GM23338 (cell line): ENCODE data around the gene DPH1. TPM values are rescaled to one million over a fixed set of nuclear protein-coding genes. Genes with fewer than 3 reads are reported as not detected.

ENCODE experiments used
- ATAC-seq: fragments of 200-7000 bp; cut with Tn5 transposase; 3 replicates; pipeline ENCODE4 v1.9.1; 2020
- DNase-seq: peaks from one replicate; pipeline ENCODE4 v3.0.0-alpha.2; 2015; ENCODE audit warnings: low spot score
- H2AFZ ChIP-seq: fragments of 200-600 bp; sonication (generic); 2 replicates; pipeline ENCODE4 v1.8.0; 2016; ENCODE audit warnings: antibody characterized with exemption, mild to moderate bottlenecking, moderate library complexity
- H3F3A ChIP-seq: fragments of 200-600 bp; sonication (generic); replicated peaks from 2 replicates; pipeline ENCODE4 v1.8.0; 2017; ENCODE audit warnings: antibody characterized with exemption, mixed run types, low read depth
- H3K27ac ChIP-seq: fragments of 200-600 bp; sonication (generic); 2 replicates; pipeline ENCODE4 v1.6.1; 2016; ENCODE audit warnings: low read depth
- H3K27me3 ChIP-seq: fragments of 200-600 bp; sonication (generic); 2 replicates; pipeline ENCODE4 v1.8.0; 2016; ENCODE audit warnings: mild to moderate bottlenecking, mixed run types, moderate library complexity; ENCODE audit not compliant: insufficient read depth
- H3K36me3 ChIP-seq: fragments of 200-600 bp; sonication (generic); 2 replicates; pipeline ENCODE4 v1.8.0; 2016; ENCODE audit warnings: mild to moderate bottlenecking; ENCODE audit not compliant: insufficient read depth
- H3K4me1 ChIP-seq: fragments of 200-600 bp; sonication (generic); 2 replicates; pipeline ENCODE4 v1.8.0; 2016; ENCODE audit warnings: mild to moderate bottlenecking, moderate library complexity; ENCODE audit not compliant: insufficient read depth
- H3K4me2 ChIP-seq: fragments of 200-600 bp; sonication (generic); 2 replicates; pipeline ENCODE4 v1.7.1; 2017; ENCODE audit warnings: mixed run types
- H3K4me3 ChIP-seq: fragments of 200-600 bp; sonication (generic); 2 replicates; pipeline ENCODE4 v1.6.1; 2016; ENCODE audit warnings: mixed run types
- H3K79me2 ChIP-seq: fragments of 200-600 bp; sonication (generic); replicated peaks from 2 replicates; pipeline ENCODE4 v1.8.0; 2017; ENCODE audit warnings: mild to moderate bottlenecking; ENCODE audit not compliant: insufficient read depth
- H3K9me2 ChIP-seq: fragments of 200-600 bp; sonication (generic); 2 replicates; pipeline ENCODE4 v1.8.0; 2017; ENCODE audit not compliant: insufficient read depth
- H4K20me1 ChIP-seq: fragments of 200-600 bp; sonication (generic); replicated peaks from 2 replicates; pipeline ENCODE4 v1.8.0; 2017; ENCODE audit warnings: mild to moderate bottlenecking; ENCODE audit not compliant: insufficient read depth
- H3K27ac Mint-ChIP-seq: 2 replicates; pipeline ENCODE4 v1.8.0; 2020; ENCODE audit warnings: inconsistent platforms, mild to moderate bottlenecking, moderate library complexity, mixed read lengths
- H3K27me3 Mint-ChIP-seq: 3 replicates; pipeline ENCODE4 v1.8.0; 2022; ENCODE audit warnings: low read depth, mild to moderate bottlenecking, moderate library complexity, mixed read lengths, inconsistent platforms; ENCODE audit not compliant: insufficient read depth, poor library complexity
- H3K36me3 Mint-ChIP-seq: 3 replicates; pipeline ENCODE4 v1.8.0; 2021; ENCODE audit warnings: low read depth, mild to moderate bottlenecking, inconsistent platforms, moderate library complexity, mixed read lengths
- H3K4me1 Mint-ChIP-seq: 3 replicates; pipeline ENCODE4 v1.8.0; 2020; ENCODE audit warnings: mild to moderate bottlenecking, inconsistent platforms, mixed read lengths
- H3K4me3 Mint-ChIP-seq: 3 replicates; pipeline ENCODE4 v1.8.0; 2021; ENCODE audit warnings: moderate library complexity, mild to moderate bottlenecking, inconsistent platforms, mixed read lengths
- H3K9me3 Mint-ChIP-seq: 3 replicates; pipeline ENCODE4 v1.8.0; 2020; ENCODE audit warnings: moderate library complexity, mild to moderate bottlenecking, inconsistent platforms, mixed read lengths
- CREB1 ChIP-seq: fragments of 250-450 bp; sonication (Bioruptor Pico); IDR thresholded peaks from 2 replicates; pipeline ENCODE4 v1.5.0; 2020; ENCODE audit warnings: low read depth, mild to moderate bottlenecking, moderate library complexity
- EZH2 ChIP-seq: fragments of 200-600 bp; sonication (generic); IDR thresholded peaks from one replicate; pipeline ENCODE4 v1.8.0; 2017; ENCODE audit warnings: antibody characterized with exemption, mild to moderate bottlenecking, low read depth; ENCODE audit not compliant: unreplicated experiment
- EZH2phosphoT487 ChIP-seq: fragments of 200-600 bp; sonication (generic); IDR thresholded peaks from one replicate; pipeline ENCODE4 v1.8.1; 2018; ENCODE audit warnings: antibody characterized with exemption; ENCODE audit not compliant: unreplicated experiment
- JUNB ChIP-seq: IDR thresholded peaks from one replicate; pipeline ENCODE4 v1.6.1; 2016; ENCODE audit warnings: antibody characterized with exemption; ENCODE audit not compliant: unreplicated experiment
- NANOG ChIP-seq: IDR thresholded peaks from 2 replicates; pipeline ENCODE4 v1.6.1; 2016; ENCODE audit warnings: antibody characterized with exemption, borderline replicate concordance
- POLR2AphosphoS5 ChIP-seq: IDR thresholded peaks from 2 replicates; pipeline ENCODE4 v1.6.1; 2016; ENCODE audit warnings: antibody characterized with exemption, low read depth
- STAT1 ChIP-seq: IDR thresholded peaks from one replicate; pipeline ENCODE4 v1.6.1; 2016; ENCODE audit warnings: antibody characterized with exemption; ENCODE audit not compliant: unreplicated experiment
- ZNF114 ChIP-seq: fragments of 250-450 bp; sonication (Bioruptor Pico); IDR thresholded peaks from 2 replicates; pipeline ENCODE4 v1.5.0; 2020; ENCODE audit warnings: mild to moderate bottlenecking, moderate library complexity
- ZNF331 ChIP-seq: fragments of 250-450 bp; sonication (Bioruptor Pico); IDR thresholded peaks from 2 replicates; pipeline ENCODE4 v1.5.0; 2020; ENCODE audit warnings: low read depth, mild to moderate bottlenecking, moderate library complexity
- polyA plus RNA-seq: library from polyadenylated mRNA; unstranded; fragments of >200 nt; fragmentation: Nextera tagmentation; extraction: Ambion mirVana; gene quantifications from 2 replicates; pipeline ENCODE4 v1.2.1, GENCODE V29; 2016
- total RNA-seq: library from RNA; depleted of rRNA; stranded (reverse); fragments of >200 nt; shearing (Covaris generic); gene quantifications from 2 replicates; pipeline ENCODE4 v1.2.3, GENCODE V29; 2014
- TF ChIP-seq, protein P1 (sequence below): IDR thresholded peaks from one replicate; pipeline ENCODE4 v1.6.1; 2018; ENCODE audit warnings: antibody characterized with exemption; ENCODE audit not compliant: unreplicated experiment
- TF ChIP-seq, protein P2 (sequence below): IDR thresholded peaks from 2 replicates; pipeline ENCODE4 v1.6.1; 2016; ENCODE audit warnings: antibody characterized with exemption
- TF ChIP-seq, protein P3 (sequence below), 2 experiments: fragments of 200-600 bp in 1 of 2; sonication (generic) in 1 of 2; conservative IDR thresholded peaks; 2 replicates each; pipeline versions ENCODE4 v1.5.1 to v1.6.1; 2016 to 2017; ENCODE audit warnings: antibody characterized with exemption in 2 of 2, low read depth in 2 of 2, mild to moderate bottlenecking in 2 of 2, moderate library complexity in 1 of 2
- TF ChIP-seq, protein P4 (sequence below): fragments of 250-450 bp; sonication (Bioruptor Pico); IDR thresholded peaks from 2 replicates; pipeline ENCODE4 v1.5.0; 2020; ENCODE audit warnings: mild to moderate bottlenecking, moderate library complexity

DPH1 gene
- total and polyA plus RNA-seq, 2 experiments from 2014 or later, result 11.8 to 28.2 TPM

DNA sequence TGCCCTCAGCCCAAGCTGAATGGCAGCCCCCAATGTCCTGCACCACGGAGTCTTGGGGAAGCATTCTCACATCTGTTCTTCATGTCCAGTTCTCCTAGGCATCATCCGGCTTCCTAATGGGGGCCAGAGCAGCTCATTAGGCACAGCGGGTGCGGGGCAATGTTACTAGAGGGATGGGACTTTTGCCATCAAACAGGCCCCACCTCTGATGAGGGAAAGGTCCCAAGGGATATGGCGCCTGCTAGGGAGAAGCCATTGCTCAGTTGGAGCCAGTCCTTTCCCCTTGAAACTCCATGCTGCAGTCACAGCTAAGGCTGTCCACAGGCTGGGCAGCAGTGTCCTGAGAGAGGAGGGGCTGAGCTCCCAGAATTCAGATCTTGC lies 1.7 kb upstream of the DPH1 start:
- H3K79me2 ChIP-seq, result no peaks in the 10 kb centered on the region
- peaks cover 66% of the 10 kb centered on the region for H3K27me3 ChIP-seq
- H3K36me3 Mint-ChIP-seq, result no peaks in the 10 kb centered on the region; the same call in 2 of the 3 replicates
- no peaks in the 10 kb centered on the region for H3K36me3 ChIP-seq
- H3K4me3 ChIP-seq, result no peak overlapping the region
- no peak overlapping the region for H3K27ac Mint-ChIP-seq
- H3K9me3 Mint-ChIP-seq, result no peaks in the 10 kb centered on the region
- 0 out of 2 replicates have a peak, but pooled peaks cover 4% of the 10 kb centered on the region for H3F3A ChIP-seq
- no peak for TF ChIP-seq JUNB
- no peak for TF ChIP-seq NANOG
- TF ChIP-seq, protein P1, sequence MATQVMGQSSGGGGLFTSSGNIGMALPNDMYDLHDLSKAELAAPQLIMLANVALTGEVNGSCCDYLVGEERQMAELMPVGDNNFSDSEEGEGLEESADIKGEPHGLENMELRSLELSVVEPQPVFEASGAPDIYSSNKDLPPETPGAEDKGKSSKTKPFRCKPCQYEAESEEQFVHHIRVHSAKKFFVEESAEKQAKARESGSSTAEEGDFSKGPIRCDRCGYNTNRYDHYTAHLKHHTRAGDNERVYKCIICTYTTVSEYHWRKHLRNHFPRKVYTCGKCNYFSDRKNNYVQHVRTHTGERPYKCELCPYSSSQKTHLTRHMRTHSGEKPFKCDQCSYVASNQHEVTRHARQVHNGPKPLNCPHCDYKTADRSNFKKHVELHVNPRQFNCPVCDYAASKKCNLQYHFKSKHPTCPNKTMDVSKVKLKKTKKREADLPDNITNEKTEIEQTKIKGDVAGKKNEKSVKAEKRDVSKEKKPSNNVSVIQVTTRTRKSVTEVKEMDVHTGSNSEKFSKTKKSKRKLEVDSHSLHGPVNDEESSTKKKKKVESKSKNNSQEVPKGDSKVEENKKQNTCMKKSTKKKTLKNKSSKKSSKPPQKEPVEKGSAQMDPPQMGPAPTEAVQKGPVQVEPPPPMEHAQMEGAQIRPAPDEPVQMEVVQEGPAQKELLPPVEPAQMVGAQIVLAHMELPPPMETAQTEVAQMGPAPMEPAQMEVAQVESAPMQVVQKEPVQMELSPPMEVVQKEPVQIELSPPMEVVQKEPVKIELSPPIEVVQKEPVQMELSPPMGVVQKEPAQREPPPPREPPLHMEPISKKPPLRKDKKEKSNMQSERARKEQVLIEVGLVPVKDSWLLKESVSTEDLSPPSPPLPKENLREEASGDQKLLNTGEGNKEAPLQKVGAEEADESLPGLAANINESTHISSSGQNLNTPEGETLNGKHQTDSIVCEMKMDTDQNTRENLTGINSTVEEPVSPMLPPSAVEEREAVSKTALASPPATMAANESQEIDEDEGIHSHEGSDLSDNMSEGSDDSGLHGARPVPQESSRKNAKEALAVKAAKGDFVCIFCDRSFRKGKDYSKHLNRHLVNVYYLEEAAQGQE, result no peak
- TF ChIP-seq EZH2phosphoT487, result no peak
- TF ChIP-seq, protein P2, sequence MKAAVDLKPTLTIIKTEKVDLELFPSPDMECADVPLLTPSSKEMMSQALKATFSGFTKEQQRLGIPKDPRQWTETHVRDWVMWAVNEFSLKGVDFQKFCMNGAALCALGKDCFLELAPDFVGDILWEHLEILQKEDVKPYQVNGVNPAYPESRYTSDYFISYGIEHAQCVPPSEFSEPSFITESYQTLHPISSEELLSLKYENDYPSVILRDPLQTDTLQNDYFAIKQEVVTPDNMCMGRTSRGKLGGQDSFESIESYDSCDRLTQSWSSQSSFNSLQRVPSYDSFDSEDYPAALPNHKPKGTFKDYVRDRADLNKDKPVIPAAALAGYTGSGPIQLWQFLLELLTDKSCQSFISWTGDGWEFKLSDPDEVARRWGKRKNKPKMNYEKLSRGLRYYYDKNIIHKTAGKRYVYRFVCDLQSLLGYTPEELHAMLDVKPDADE, result no peak
- TF ChIP-seq CREB1 (CRISPR knock-in tag), result no peak
- TF ChIP-seq, protein P3, sequence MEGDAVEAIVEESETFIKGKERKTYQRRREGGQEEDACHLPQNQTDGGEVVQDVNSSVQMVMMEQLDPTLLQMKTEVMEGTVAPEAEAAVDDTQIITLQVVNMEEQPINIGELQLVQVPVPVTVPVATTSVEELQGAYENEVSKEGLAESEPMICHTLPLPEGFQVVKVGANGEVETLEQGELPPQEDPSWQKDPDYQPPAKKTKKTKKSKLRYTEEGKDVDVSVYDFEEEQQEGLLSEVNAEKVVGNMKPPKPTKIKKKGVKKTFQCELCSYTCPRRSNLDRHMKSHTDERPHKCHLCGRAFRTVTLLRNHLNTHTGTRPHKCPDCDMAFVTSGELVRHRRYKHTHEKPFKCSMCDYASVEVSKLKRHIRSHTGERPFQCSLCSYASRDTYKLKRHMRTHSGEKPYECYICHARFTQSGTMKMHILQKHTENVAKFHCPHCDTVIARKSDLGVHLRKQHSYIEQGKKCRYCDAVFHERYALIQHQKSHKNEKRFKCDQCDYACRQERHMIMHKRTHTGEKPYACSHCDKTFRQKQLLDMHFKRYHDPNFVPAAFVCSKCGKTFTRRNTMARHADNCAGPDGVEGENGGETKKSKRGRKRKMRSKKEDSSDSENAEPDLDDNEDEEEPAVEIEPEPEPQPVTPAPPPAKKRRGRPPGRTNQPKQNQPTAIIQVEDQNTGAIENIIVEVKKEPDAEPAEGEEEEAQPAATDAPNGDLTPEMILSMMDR (conservative IDR thresholded peaks at IDR 0.05; ENCODE audit: low read depth in 2 of 2), result no peak
- no peak for TF ChIP-seq ZNF331 (CRISPR knock-in tag)
- TF ChIP-seq ZNF114, result no peak
- TF ChIP-seq STAT1, result no peak
- TF ChIP-seq POLR2AphosphoS5, result no peak
- TF ChIP-seq, protein P4, sequence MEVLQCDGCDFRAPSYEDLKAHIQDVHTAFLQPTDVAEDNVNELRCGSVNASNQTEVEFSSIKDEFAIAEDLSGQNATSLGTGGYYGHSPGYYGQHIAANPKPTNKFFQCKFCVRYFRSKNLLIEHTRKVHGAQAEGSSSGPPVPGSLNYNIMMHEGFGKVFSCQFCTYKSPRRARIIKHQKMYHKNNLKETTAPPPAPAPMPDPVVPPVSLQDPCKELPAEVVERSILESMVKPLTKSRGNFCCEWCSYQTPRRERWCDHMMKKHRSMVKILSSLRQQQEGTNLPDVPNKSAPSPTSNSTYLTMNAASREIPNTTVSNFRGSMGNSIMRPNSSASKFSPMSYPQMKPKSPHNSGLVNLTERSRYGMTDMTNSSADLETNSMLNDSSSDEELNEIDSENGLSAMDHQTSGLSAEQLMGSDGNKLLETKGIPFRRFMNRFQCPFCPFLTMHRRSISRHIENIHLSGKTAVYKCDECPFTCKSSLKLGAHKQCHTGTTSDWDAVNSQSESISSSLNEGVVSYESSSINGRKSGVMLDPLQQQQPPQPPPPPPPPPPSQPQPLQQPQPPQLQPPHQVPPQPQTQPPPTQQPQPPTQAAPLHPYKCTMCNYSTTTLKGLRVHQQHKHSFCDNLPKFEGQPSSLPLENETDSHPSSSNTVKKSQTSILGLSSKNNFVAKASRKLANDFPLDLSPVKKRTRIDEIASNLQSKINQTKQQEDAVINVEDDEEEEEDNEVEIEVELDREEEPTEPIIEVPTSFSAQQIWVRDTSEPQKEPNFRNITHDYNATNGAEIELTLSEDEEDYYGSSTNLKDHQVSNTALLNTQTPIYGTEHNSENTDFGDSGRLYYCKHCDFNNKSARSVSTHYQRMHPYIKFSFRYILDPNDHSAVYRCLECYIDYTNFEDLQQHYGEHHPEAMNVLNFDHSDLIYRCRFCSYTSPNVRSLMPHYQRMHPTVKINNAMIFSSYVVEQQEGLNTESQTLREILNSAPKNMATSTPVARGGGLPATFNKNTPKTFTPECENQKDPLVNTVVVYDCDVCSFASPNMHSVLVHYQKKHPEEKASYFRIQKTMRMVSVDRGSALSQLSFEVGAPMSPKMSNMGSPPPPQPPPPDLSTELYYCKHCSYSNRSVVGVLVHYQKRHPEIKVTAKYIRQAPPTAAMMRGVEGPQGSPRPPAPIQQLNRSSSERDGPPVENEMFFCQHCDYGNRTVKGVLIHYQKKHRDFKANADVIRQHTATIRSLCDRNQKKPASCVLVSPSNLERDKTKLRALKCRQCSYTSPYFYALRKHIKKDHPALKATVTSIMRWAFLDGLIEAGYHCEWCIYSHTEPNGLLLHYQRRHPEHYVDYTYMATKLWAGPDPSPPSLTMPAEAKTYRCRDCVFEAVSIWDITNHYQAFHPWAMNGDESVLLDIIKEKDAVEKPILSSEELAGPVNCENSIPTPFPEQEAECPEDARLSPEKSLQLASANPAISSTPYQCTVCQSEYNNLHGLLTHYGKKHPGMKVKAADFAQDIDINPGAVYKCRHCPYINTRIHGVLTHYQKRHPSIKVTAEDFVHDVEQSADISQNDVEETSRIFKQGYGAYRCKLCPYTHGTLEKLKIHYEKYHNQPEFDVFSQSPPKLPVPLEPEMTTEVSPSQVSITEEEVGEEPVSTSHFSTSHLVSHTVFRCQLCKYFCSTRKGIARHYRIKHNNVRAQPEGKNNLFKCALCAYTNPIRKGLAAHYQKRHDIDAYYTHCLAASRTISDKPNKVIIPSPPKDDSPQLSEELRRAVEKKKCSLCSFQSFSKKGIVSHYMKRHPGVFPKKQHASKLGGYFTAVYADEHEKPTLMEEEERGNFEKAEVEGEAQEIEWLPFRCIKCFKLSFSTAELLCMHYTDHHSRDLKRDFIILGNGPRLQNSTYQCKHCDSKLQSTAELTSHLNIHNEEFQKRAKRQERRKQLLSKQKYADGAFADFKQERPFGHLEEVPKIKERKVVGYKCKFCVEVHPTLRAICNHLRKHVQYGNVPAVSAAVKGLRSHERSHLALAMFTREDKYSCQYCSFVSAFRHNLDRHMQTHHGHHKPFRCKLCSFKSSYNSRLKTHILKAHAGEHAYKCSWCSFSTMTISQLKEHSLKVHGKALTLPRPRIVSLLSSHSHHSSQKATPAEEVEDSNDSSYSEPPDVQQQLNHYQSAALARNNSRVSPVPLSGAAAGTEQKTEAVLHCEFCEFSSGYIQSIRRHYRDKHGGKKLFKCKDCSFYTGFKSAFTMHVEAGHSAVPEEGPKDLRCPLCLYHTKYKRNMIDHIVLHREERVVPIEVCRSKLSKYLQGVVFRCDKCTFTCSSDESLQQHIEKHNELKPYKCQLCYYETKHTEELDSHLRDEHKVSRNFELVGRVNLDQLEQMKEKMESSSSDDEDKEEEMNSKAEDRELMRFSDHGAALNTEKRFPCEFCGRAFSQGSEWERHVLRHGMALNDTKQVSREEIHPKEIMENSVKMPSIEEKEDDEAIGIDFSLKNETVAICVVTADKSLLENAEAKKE (CRISPR knock-in tag), result no peak
- TF ChIP-seq EZH2, result no peak
- peaks cover 4% of the 10 kb centered on the region; the same call in 1 of the 2 replicates for H3K4me1 ChIP-seq
- no peaks in the 10 kb centered on the region for H3K9me2 ChIP-seq
- H3K27ac ChIP-seq, result no peak overlapping the region
- H3K27me3 Mint-ChIP-seq, result peaks cover 59% of the 10 kb centered on the region
- peaks cover 4% of the 10 kb centered on the region for H3K4me1 Mint-ChIP-seq
- no peak overlapping the region for H2AFZ ChIP-seq
- no peak for ATAC-seq
- no peak for DNase-seq
- peaks cover 5% of the 10 kb centered on the region for H4K20me1 ChIP-seq
- H3K4me2 ChIP-seq, result no peak overlapping the region
- H3K4me3 Mint-ChIP-seq, result no peak overlapping the region
